GM12872 (cell line): ENCODE measurements around the gene PATL2.
A peak's percentile ranks its signal among the peaks of the same experiment; 100 is the strongest.

ENCODE experiments used
- TF ChIP-seq, protein P1 (sequence below): IDR thresholded peaks from 3 replicates; pipeline ENCODE4 v1.5.1; 2011; ENCODE audit warnings: low read depth, mild to moderate bottlenecking, low read length, moderate library complexity; ENCODE audit not compliant: insufficient read depth

PATL2 gene

DNA sequence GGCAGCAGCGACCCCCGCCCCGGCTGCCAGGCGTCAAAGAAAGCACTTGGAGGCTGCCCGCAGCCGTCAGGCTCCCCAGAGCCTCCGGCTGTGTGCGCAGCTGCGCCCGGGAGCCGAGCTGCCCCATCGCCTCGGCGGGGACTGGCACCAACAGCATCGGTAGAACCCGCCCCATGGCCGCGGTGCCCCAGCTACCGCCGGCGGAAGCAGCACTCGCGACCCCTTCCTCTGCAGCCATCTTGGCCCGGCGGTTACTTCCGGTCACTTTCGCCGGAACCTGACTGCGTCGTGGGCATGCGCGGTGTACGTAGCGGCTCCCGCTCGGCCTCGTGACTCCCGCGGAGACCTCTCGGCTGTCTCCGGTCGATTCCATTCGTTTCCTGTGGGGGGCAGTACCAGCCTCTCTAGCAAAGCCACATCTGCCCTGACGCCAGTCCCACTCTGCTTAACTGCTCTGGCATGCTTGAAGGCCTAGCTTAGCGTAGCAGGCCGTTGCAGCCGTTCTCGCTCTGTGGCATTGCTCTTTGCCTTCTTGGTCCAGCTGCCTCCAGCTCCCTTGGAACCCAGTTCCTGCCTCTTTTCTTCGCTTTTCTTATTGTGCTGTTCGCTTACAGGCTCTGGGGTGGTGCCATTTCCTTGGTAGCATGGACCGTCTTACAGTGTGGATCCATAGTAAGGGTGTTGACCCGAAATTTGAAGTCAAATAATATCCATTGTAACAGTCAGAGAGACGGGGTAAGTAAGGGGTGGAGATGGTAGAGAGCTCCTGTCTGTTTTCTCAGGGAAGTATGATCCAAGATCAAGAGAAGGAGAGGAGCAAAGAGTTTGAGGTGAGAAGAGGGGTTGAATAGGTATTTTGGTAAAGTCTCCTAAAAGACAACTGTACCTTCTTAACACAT lies 47.5 kb downstream of the PATL2 start, which contains the start of gene SPG11:
SPG11 (minus strand) TSS at position 253 of the 899 bp plus-strand sequence; CDS start at position 238, 15 bp downstream.
- TF ChIP-seq, protein P1, sequence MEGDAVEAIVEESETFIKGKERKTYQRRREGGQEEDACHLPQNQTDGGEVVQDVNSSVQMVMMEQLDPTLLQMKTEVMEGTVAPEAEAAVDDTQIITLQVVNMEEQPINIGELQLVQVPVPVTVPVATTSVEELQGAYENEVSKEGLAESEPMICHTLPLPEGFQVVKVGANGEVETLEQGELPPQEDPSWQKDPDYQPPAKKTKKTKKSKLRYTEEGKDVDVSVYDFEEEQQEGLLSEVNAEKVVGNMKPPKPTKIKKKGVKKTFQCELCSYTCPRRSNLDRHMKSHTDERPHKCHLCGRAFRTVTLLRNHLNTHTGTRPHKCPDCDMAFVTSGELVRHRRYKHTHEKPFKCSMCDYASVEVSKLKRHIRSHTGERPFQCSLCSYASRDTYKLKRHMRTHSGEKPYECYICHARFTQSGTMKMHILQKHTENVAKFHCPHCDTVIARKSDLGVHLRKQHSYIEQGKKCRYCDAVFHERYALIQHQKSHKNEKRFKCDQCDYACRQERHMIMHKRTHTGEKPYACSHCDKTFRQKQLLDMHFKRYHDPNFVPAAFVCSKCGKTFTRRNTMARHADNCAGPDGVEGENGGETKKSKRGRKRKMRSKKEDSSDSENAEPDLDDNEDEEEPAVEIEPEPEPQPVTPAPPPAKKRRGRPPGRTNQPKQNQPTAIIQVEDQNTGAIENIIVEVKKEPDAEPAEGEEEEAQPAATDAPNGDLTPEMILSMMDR: peak; percentile 95

DNA sequence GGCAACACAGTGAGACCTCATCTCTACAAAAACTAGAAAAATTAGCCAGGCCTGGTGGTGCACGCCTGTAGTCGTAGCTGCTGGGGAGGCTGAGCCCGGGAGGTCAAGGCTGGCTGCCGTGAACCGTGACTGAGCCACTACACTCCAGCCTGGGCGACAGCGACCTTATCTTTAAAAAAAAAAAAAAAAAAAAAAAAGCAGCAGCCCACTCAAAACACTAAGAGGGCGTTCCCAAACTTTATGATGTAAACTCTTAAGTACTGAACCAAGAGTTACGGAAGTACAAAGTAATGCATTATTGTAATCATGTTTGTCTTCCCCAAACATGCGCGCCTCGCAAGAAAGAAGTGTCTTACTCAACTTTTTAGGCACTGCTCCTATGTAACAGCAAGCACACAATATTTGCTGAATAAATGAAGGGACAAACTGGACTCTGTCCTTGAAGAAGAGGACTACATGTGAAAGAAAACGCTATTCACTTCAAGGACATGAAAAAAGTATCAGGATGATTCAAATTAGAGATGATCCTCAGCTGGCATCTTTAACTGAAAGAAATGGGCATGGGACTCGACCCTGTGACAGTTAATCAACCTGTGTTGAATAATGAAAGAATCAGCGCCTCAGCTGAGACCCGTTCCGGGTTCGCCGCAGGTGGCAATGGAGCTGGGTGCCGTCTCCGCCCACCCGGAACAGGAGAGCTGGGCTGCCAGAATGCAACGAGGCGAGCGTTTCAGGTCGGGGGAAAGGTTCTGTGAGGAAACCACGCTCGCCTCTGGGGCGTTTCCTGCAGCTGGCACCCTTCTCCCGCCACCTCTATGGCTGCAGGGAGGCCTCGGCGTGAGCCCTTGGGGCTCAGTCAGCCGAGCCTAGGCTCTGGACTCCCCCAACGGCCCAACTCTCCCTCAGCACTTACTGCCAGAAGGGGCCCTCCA lies 48.4 kb downstream of the PATL2 start:
- TF ChIP-seq, protein P1: no peak

DNA sequence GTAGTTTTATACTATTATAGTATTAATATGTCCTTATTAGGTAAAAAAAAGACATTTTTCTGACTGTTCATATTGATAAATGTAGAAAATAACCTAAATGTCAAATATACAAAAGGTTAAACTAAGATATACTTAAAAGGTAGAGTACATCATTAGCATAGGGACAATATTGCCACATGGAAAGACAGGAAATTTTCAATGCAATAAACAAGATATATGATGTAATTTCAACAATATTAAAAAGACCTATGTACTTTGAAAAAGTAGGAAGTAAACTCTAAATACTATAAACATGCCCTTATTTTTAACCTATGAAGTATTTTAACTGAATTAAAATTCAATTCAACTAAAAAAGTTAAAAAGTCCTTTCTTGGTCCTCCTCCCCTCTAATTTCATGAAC lies 49.5 kb downstream of the PATL2 start:
- TF ChIP-seq, protein P1: no peak

DNA sequence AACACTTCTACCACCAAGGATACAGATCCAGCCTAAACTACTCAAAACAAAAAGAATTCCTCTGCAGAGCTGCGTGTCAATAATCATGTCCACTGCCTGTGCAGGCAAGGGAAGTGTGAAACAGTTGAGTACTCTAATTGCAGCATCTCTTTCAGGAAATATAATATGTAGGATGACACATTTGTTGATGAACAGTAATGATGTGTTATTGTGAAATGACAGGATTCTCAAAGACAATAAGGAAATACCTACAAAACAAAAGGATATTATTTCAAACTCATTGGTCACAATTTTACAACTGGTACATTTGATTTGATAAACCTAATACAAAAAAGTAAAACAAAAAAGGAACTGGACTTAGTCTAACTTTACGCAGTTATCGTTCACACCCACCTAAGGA lies 52.1 kb downstream of the PATL2 start:
- TF ChIP-seq, protein P1: no peak

DNA sequence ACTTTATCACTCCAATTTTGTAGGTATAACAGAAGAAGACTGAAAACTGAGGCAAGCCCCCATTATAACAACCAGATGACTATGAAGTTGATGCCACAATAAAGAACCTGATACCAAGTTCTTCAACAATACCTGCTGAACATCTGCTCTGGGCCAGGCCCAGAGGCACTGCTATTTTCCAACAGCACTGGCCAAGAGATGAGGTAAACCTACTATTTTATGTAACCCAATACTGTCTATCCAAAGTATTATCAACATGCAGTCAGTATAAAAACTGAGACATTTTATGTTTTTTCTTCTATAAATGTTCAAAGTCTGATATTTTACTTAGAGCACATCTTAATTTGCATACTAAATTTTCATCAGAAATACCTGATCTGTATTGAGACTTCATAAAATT lies 53.7 kb downstream of the PATL2 start:
- TF ChIP-seq, protein P1: no peak

DNA sequence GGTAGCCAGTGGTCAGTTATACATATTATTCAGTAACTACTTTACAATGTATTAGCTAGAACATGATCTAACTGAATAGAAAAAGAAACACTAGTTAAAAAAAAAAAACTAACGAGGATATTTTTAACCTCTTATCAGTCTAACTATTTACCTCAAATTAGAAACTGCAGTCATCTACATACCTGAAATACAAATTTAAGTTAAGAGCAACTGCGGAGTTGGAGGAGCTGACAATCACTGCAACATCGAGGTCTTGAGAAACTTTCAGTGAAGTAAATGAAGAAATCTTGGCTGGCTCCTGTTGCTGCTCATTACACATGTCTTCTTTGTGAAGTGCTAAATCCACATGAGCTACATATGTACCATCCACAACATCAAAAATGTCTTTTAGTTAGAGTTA lies 54.2 kb downstream of the PATL2 start:
- TF ChIP-seq, protein P1: no peak

DNA sequence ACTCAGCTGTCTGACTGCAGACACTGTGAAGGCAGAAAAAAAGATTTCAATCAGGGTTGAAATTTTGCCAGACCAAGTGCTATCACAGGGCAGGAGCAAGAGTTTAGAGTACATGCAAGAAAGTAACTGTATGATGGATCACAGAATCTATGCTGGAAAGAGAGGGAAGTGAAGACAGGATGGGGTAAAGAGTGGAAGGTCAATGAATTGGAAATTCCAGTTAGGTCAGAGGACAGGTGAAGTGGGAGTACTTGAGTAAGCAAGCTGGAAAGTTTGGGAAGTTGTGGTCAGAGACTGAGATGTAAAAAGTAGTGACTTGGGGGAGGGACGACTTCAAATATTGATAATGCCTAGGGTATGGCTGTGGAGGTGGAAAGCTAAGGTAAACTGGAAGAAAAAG lies 54.8 kb downstream of the PATL2 start:
- TF ChIP-seq, protein P1: no peak
